Prostate gland (tissue), 2 donors: ENCODE results near the gene MPV17L.
"Not testable (repeated sequence)": the region's sequence is repeated elsewhere in the genome, so short reads cannot be mapped to it uniquely, and the experiment has no call there.

Source experiments
- CTCF ChIP-seq, 4 experiments: fragments of 200-600 bp in 2 of 4; fragments of 450-650 bp in 2 of 4; sonication (generic) in 2 of 4; IDR thresholded peaks; 1 replicate in 3 of 4; 2 replicates in 1 of 4; pipeline ENCODE4 v1.5.1; 2016 to 2019; ENCODE audit warnings: antibody characterized with exemption in 4 of 4, mild to moderate bottlenecking in 2 of 4, moderate library complexity in 2 of 4
- POLR2A ChIP-seq: fragments of 450-650 bp; IDR thresholded peaks from one replicate; pipeline ENCODE4 v1.6.1; 2016; ENCODE audit warnings: antibody characterized with exemption, mild to moderate bottlenecking

DNA sequence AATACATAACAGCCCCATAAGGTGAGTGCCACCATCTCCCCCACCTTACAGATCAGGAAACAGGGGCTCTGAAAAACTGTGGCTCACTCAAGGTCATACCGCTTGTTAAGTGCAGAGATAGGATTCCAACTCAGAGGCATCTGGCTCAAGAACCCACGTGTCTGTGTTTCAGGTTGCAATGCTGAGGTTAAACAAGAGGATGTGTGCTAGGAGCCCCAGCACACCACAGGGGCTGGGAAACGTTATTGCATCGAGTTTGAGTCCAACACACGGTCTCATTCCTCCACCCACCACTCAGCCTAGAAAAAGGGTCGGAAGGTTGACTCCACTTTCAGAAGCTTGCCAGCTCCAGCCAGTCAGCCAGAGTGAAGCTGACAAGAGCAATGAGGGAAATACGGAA, 46.8 kb upstream of the MPV17L start:
- TF ChIP-seq CTCF (IDR thresholded peaks at IDR 0.05); POLR2A: not testable (repeated sequence)
